SU-DHL-6 (cell line): Measurements from ENCODE around the gene MIB2.

Source experiments
- H2AFZ ChIP-seq: fragments of 200-600 bp; sonication (generic); 2 replicates; pipeline ENCODE4 v1.6.1; 2014; ENCODE audit warnings: low read depth, mild to moderate bottlenecking, moderate library complexity, mixed read lengths, antibody characterized with exemption, low read length; ENCODE audit not compliant: severe bottlenecking
- H3F3A ChIP-seq: fragments of 200-600 bp; shearing (Covaris generic); 2 replicates; pipeline ENCODE4 v1.6.0; 2016; ENCODE audit warnings: antibody characterized with exemption, mild to moderate bottlenecking; ENCODE audit not compliant: insufficient read depth
- H3K27ac ChIP-seq: fragments of 200-600 bp; sonication (generic); 2 replicates; pipeline ENCODE4 v1.5.1; 2016; ENCODE audit warnings: low read depth, mild to moderate bottlenecking, low read length, moderate library complexity, mixed read lengths
- H3K27me3 ChIP-seq: fragments of 200-600 bp; sonication (generic), shearing (Covaris generic); 2 replicates; pipeline ENCODE4 v1.6.0; 2014; ENCODE audit warnings: mild to moderate bottlenecking, low read length
- H3K36me3 ChIP-seq: fragments of 200-600 bp; sonication (generic); 2 replicates; pipeline ENCODE4 v1.6.1; 2014; ENCODE audit warnings: mild to moderate bottlenecking, low read length, mixed read lengths
- H3K4me2 ChIP-seq: fragments of 300-600, 200-600 bp; shearing (Covaris generic), sonication (generic); 2 replicates; pipeline ENCODE4 v1.6.0; 2014; ENCODE audit warnings: low read length, low read depth, mild to moderate bottlenecking; ENCODE audit not compliant: poor library complexity, severe bottlenecking
- H3K4me3 ChIP-seq: fragments of 200-600 bp; sonication (generic); 2 replicates; pipeline ENCODE4 v1.5.1; 2014; ENCODE audit warnings: antibody characterized with exemption, low read length, mild to moderate bottlenecking, mixed read lengths; ENCODE audit not compliant: insufficient read depth, poor library complexity, severe bottlenecking
- H3K79me2 ChIP-seq: fragments of 200-600 bp; sonication (generic); 2 replicates; pipeline ENCODE4 v1.6.1; 2014; ENCODE audit warnings: mild to moderate bottlenecking, low read length, moderate library complexity; ENCODE audit not compliant: insufficient read depth
- H3K9ac ChIP-seq: fragments of 200-600 bp; sonication (generic); 2 replicates; pipeline ENCODE4 v1.7.0; 2014; ENCODE audit warnings: mild to moderate bottlenecking, low read length
- H3K9me2 ChIP-seq: fragments of 200-600 bp; sonication (generic); replicated peaks from 2 replicates; pipeline ENCODE4 v1.6.1; 2014; ENCODE audit warnings: low read length; ENCODE audit not compliant: insufficient read depth
- H3K9me3 ChIP-seq: fragments of 200-600 bp; sonication (generic); 2 replicates; pipeline ENCODE4 v1.6.1; 2014; ENCODE audit warnings: low read length, mixed read lengths; ENCODE audit not compliant: insufficient read depth
- H4K20me1 ChIP-seq: fragments of 200-600 bp; sonication (generic); 2 replicates; pipeline ENCODE4 v1.6.1; 2014; ENCODE audit warnings: low read depth, mild to moderate bottlenecking, antibody characterized with exemption, low read length, moderate library complexity, mixed read lengths
- EZH2phosphoT487 ChIP-seq: fragments of 200-600 bp; sonication (generic), shearing (Covaris generic); conservative IDR thresholded peaks from 2 replicates; pipeline ENCODE4 v1.6.1; 2018; ENCODE audit warnings: mild to moderate bottlenecking, antibody characterized with exemption, low read length, moderate library complexity, mixed read lengths
- TF ChIP-seq, protein P1 (sequence below): fragments of 200-600 bp; sonication (generic); IDR thresholded peaks from one replicate; pipeline ENCODE4 v1.5.1; 2017; ENCODE audit warnings: antibody characterized with exemption, mild to moderate bottlenecking, low read length, moderate library complexity; ENCODE audit not compliant: insufficient read depth, poor library complexity, severe bottlenecking

The MIB2 gene

DNA sequence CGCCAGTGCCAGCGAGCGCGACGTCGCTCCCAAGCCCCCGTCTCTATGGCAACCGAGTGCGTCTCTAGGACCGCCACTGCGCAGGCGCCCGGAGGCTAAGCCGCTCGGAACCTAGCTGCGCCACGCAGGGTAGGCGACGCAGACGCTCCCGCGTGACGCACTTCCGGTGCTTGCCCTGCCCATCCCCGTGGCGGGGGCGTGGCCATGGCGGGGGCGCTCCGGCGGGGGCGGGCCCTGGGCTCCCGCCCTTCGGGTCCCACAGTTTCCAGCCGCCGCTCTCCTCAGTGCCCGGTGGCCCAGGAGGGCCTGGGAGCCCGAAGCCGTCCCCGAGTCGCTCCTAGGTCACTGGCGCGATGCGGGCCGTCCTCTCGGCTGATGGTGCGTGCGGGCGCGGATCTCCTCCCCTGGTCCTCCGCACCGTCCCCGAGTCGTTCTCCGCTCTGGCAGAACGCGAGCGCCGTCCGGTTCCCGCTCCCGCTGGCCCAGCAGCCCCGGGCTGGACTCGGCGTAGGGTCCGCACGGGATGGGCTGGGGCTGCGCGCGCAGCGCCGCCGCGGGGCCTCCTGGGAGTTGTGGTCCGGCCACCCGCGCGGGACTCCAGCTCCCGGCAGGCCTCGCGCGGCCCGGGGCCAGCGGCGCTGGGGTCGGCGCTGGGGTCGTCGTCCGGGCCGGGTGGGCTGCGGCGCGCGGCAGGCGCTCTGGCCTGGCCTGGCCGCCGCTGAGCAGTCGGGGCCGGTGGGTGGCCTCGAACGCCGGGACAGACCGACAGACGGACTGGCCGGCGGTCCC, at the start of gene MIB2:
Gene MIB2, plus strand, starts transcription at position 245 of the 789 bp plus-strand sequence. CDS start 7,953 bp downstream, outside the sequence.
- H3K4me3 ChIP-seq = peak within 1 kb of the TSS; percentile 94
- H3K9me3 ChIP-seq = no peaks in the 10 kb centered on the region
- no peaks in the 10 kb centered on the region for H3K36me3 ChIP-seq
- peak within 1 kb of the TSS; percentile 87 for H3K27ac ChIP-seq
- TF ChIP-seq EZH2phosphoT487 = no peak
- TF ChIP-seq, protein P1, sequence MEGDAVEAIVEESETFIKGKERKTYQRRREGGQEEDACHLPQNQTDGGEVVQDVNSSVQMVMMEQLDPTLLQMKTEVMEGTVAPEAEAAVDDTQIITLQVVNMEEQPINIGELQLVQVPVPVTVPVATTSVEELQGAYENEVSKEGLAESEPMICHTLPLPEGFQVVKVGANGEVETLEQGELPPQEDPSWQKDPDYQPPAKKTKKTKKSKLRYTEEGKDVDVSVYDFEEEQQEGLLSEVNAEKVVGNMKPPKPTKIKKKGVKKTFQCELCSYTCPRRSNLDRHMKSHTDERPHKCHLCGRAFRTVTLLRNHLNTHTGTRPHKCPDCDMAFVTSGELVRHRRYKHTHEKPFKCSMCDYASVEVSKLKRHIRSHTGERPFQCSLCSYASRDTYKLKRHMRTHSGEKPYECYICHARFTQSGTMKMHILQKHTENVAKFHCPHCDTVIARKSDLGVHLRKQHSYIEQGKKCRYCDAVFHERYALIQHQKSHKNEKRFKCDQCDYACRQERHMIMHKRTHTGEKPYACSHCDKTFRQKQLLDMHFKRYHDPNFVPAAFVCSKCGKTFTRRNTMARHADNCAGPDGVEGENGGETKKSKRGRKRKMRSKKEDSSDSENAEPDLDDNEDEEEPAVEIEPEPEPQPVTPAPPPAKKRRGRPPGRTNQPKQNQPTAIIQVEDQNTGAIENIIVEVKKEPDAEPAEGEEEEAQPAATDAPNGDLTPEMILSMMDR = no peak
- no peaks in the 10 kb centered on the region for H3K27me3 ChIP-seq
- H4K20me1 ChIP-seq = no peaks in the 10 kb centered on the region
- H3F3A ChIP-seq = no peaks in the 10 kb centered on the region; the same call in 1 of the 2 replicates
- peak within 1 kb of the TSS; percentile 43 for H2AFZ ChIP-seq
- no peaks in the 10 kb centered on the region for H3K9me2 ChIP-seq
- peak within 1 kb of the TSS; percentile 96 for H3K4me2 ChIP-seq
- 0 out of 2 replicates have a peak, but pooled peaks cover 3% of the 10 kb centered on the region for H3K79me2 ChIP-seq
- peak within 1 kb of the TSS; percentile 96 for H3K9ac ChIP-seq

DNA sequence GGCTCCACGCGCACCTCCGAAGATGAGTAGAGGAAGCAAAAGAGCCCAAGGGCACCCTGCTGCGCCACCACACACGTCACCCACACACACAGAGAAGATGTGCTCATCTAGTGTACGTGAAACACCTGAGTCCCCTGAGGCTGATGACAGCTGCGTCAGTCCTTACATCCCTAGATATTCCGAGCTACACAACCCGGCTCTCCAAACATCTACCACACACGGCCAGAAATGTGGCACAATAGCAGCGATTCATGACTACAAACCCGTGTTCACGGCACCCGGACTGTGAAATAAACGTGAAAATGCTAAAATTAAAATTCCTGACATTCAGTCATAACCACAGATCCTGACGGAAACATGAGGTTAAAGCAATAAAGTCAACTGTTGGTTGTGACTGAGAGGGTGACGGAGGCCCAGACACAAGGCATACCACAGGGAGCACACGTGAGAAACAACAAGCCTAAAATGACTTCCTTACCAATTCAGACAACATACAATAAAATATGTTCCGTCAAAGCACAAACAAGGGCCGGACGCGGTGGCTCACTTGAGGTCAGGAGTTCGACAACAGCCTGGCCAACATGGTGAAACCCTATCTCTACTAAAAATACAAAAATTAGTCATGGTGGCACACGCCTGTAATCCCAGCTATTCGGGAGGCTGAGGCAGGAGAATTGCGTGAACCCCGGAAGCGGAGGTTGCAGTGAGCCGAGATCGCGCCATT, 48.0 kb upstream of the MIB2 start:
- Histone ChIP-seq H4K20me1 (peaks cover 25% of the 10 kb centered on the region), H3K27ac (no peak overlapping the region)

DNA sequence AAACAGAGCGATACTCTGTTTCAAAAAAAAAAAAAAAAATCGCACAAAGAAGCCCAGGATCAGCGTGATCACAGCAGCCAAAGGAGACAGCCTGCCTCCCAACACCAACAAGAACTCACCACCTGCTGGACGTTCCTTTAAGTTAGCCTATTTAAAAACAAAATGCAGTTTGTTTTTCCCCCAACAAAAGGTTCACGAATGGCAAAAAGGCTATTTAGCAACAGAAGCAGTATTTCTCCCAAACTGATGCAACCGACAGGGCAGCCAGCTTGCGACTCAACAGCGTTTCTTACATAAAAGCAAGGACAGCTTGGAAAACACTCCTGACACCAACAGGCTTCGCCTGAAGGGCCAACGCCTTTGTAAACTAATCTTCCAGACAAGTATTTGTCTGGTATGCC, 47.4 kb upstream of the MIB2 start:
- H3K79me2 ChIP-seq = peaks cover 84% of the 10 kb centered on the region
- no peaks in the 10 kb centered on the region for H3K9me2 ChIP-seq
- no peak overlapping the region for H3K4me2 ChIP-seq
- H3K9me3 ChIP-seq = no peaks in the 10 kb centered on the region
- no peaks in the 10 kb centered on the region for H3K27me3 ChIP-seq
- peaks cover 25% of the 10 kb centered on the region for H4K20me1 ChIP-seq
- no peak overlapping the region for H3K4me3 ChIP-seq
- no peak overlapping the region for H2AFZ ChIP-seq
- H3K9ac ChIP-seq = no peak overlapping the region
- H3K27ac ChIP-seq = no peak overlapping the region
- no peaks in the 10 kb centered on the region; the same call in 1 of the 2 replicates for H3K36me3 ChIP-seq
- no peak for TF ChIP-seq EZH2phosphoT487
- TF ChIP-seq, protein P1 = no peak
- no peaks in the 10 kb centered on the region for H3F3A ChIP-seq

More for the DNA sequence above, 48.0 kb upstream of the MIB2 start:
- no peak overlapping the region for H3K9ac ChIP-seq
- no peaks in the 10 kb centered on the region; the same call in 1 of the 2 replicates for H3K36me3 ChIP-seq
- TF ChIP-seq, protein P1 = no peak
- TF ChIP-seq EZH2phosphoT487 = no peak
- H3K4me3 ChIP-seq = no peak overlapping the region
- no peaks in the 10 kb centered on the region for H3K9me3 ChIP-seq
- no peak overlapping the region for H3K4me2 ChIP-seq
- no peaks in the 10 kb centered on the region for H3F3A ChIP-seq
- no peaks in the 10 kb centered on the region for H3K27me3 ChIP-seq
- H3K9me2 ChIP-seq = no peaks in the 10 kb centered on the region
- H2AFZ ChIP-seq = no peak overlapping the region
- H3K79me2 ChIP-seq = peaks cover 78% of the 10 kb centered on the region
